IgD-negative memory B cell (primary cell): Measurements from ENCODE around the gene KRTCAP2. TPM values are rescaled to one million over a fixed set of nuclear protein-coding genes. Genes with fewer than 3 reads are reported as not detected.
A peak's percentile ranks its signal among the peaks of the same experiment; 100 is the strongest.

ENCODE experiments used
- H3K27ac Mint-ChIP-seq, 3 donors: one replicate each; pipeline ENCODE4 v1.8.0; 2020 to 2022; ENCODE audit warnings: mild to moderate bottlenecking in 3 of 3, mixed read lengths in 3 of 3, moderate library complexity in 1 of 3
- H3K27me3 Mint-ChIP-seq: one replicate; pipeline ENCODE4 v1.8.0; 2021; ENCODE audit warnings: mixed read lengths
- H3K36me3 Mint-ChIP-seq: one replicate; pipeline ENCODE4 v1.8.0; 2020; ENCODE audit warnings: mild to moderate bottlenecking, mixed read lengths
- H3K4me1 Mint-ChIP-seq, 3 donors: one replicate each; pipeline ENCODE4 v1.8.0; 2020 to 2022; ENCODE audit warnings: mixed read lengths in 3 of 3, mild to moderate bottlenecking in 1 of 3
- H3K4me3 Mint-ChIP-seq, 4 donors: one replicate each; pipeline ENCODE4 v1.8.0; 2020 to 2022; ENCODE audit warnings: mild to moderate bottlenecking in 4 of 4, mixed read lengths in 4 of 4, moderate library complexity in 3 of 4
- H3K9me3 Mint-ChIP-seq, 3 donors: one replicate each; pipeline ENCODE4 v1.8.0; 2020 to 2021; ENCODE audit warnings: mixed read lengths in 3 of 3, mild to moderate bottlenecking in 1 of 3
- polyA plus RNA-seq: library from polyadenylated mRNA; unstranded; fragments of 300-500 nt; fragmentation: Illumina TruSeq; gene quantifications from one replicate; pipeline ENCODE4 v1.2.3, GENCODE V29; 2021

Gene KRTCAP2
- polyA plus RNA-seq, 1 donor from 2014 or later, result 420 TPM

GRCh38 chr1:155130272-155131006 is 42.7 kb downstream of the KRTCAP2 start:
- no peaks in the 10 kb centered on the region for H3K36me3 Mint-ChIP-seq
- H3K4me3 Mint-ChIP-seq, result peak overlapping the region in 1 of 4 donors; percentile 86
- H3K9me3 Mint-ChIP-seq, result no peaks in the 10 kb centered on the region
- peaks cover 22 to 24% (median 22%) of the 10 kb centered on the region in 3 donors for H3K4me1 Mint-ChIP-seq
- peak overlapping the region in 1 of 3 donors; percentile 20 for H3K27ac Mint-ChIP-seq
- peaks cover 37% of the 10 kb centered on the region for H3K27me3 Mint-ChIP-seq

DNA sequence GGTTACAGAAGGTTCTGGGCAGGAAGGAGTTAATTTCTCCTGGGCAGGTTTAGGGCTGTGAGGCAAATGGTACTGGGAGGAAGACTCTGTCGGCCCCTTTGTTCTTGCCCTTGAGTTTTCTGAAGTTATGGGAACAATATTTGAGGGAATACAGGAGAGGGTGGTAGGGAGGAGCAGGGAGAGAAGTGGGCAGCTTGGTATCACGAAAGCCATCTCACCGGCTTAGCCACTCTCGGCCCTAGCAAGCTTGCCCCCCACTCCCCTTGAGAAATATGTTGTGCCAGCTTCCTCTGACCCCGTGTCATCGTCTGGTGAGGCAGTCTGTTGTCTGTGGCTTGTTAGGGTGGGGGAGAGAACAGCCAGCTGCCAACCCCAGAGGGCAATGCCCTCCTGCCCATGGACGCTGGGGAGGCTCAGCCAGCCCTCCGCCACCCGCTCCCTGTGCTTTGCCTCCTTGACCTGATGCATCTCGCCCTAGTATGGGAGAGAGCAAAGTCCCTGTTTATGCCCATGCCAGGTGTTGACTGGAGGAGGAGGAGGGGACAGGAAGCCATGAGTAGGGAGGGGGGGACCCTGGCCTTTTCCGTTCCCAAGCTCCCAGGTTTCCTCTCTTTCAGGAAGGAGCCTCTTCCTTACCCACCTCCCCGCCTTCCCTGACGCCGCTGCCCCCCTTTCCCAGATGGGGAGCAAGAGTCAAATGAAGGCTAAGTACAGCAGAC is 44.2 kb downstream of the KRTCAP2 start:
- H3K27ac Mint-ChIP-seq, result no peak overlapping the region
- peak overlapping the region; percentile 47 to 75 (median 61) for H3K4me3 Mint-ChIP-seq
- peaks cover 15 to 18% (median 16%) of the 10 kb centered on the region in 3 donors for H3K4me1 Mint-ChIP-seq
- peaks cover 37% of the 10 kb centered on the region for H3K27me3 Mint-ChIP-seq
- H3K9me3 Mint-ChIP-seq, result no peaks in the 10 kb centered on the region
- no peaks in the 10 kb centered on the region for H3K36me3 Mint-ChIP-seq

DNA sequence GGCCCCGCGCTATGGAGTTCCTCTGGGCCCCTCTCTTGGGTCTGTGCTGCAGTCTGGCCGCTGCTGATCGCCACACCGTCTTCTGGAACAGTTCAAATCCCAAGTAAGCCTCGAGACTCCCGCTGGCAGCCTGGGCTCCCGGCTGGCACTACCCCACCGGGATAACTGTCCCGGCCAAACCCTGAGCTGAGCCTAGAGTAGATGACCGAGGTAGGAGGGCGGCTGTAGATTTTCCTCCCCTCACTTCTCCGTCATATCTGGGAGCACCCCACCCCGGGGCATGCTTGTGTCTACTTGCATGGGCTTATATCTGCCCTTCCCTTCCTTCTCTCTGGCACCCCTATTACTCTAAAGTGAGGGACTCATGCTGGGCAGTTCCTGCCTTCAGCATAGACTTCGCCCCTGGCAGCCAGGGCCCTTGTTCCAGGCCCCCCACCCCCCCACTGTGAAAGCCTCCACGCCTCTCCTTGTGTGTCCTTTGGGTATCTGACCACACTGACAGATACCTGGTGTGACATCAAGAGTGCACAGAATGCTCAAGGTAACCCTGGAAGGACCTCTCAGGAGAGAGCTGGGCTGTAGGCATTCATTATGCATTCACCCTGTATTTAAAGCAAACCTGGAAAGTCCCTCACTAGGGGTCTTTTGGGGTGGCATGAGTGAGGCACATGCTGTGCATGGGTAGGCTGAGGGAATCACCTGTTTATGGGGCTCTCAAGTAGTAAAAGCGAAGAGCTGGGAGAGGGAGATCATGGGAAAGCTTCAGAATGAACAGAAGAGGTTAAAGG is 44.9 kb downstream of the KRTCAP2 start:
- H3K4me1 Mint-ChIP-seq, result peaks cover 15 to 18% (median 16%) of the 10 kb centered on the region in 3 donors
- H3K9me3 Mint-ChIP-seq, result no peaks in the 10 kb centered on the region
- peak overlapping the region; percentile 67 to 88 (median 77) for H3K4me3 Mint-ChIP-seq
- H3K36me3 Mint-ChIP-seq, result no peaks in the 10 kb centered on the region
- no peak overlapping the region for H3K27ac Mint-ChIP-seq
- H3K27me3 Mint-ChIP-seq, result peaks cover 37% of the 10 kb centered on the region

- Mint-ChIP-seq H3K36me3 (no peaks in the 10 kb centered on the region), H3K4me1 (peaks cover 15 to 18% (median 16%) of the 10 kb centered on the region in 3 donors), H3K4me3 (peak within 1 kb of the TSS; percentile 67 to 94 (median 86)), H3K27ac (peak within 1 kb of the TSS in 2 of 3 donors; percentile 3 to 23), H3K9me3 (no peaks in the 10 kb centered on the region), H3K27me3 (peaks cover 37% of the 10 kb centered on the region)
Measured at GRCh38 chr1:155127105-155127966, 45.8 kb downstream of the KRTCAP2 start, which contains the start of gene EFNA1. Gene EFNA1, plus strand, starts transcription at chr1:155127876. Its CDS starts 102 bp downstream, at chr1:155127978.

GRCh38 chr1:155126556-155127104 is 46.5 kb downstream of the KRTCAP2 start:
- Mint-ChIP-seq H3K27ac (peak overlapping the region in 1 of 3 donors; percentile 23), H3K4me1 (peaks cover 15 to 18% (median 16%) of the 10 kb centered on the region in 3 donors), H3K27me3 (peaks cover 37% of the 10 kb centered on the region), H3K4me3 (peak overlapping the region; percentile 33 to 94 (median 86)), H3K9me3 (no peaks in the 10 kb centered on the region), H3K36me3 (no peaks in the 10 kb centered on the region)

- Mint-ChIP-seq H3K4me1 (peaks cover 15 to 18% (median 16%) of the 10 kb centered on the region in 3 donors), H3K4me3 (peak overlapping the region in 2 of 4 donors; percentile 63 to 94), H3K9me3 (no peaks in the 10 kb centered on the region), H3K27ac (no peak overlapping the region), H3K36me3 (no peaks in the 10 kb centered on the region), H3K27me3 (peaks cover 37% of the 10 kb centered on the region)
Measured at GRCh38 chr1:155125946-155126555, 47.1 kb downstream of the KRTCAP2 start.

- peaks cover 12 to 18% (median 16%) of the 10 kb centered on the region in 3 donors for H3K4me1 Mint-ChIP-seq
- peaks cover 35% of the 10 kb centered on the region for H3K27me3 Mint-ChIP-seq
- peak overlapping the region in 1 of 4 donors; percentile 48 for H3K4me3 Mint-ChIP-seq
- H3K27ac Mint-ChIP-seq, result no peak overlapping the region
- no peaks in the 10 kb centered on the region for H3K36me3 Mint-ChIP-seq
- H3K9me3 Mint-ChIP-seq, result no peaks in the 10 kb centered on the region
Measured at GRCh38 chr1:155125511-155125945, 47.6 kb downstream of the KRTCAP2 start.

GRCh38 chr1:155124503-155125463 is 48.3 kb downstream of the KRTCAP2 start:
- Mint-ChIP-seq H3K9me3 (no peaks in the 10 kb centered on the region), H3K4me1 (peaks cover 11 to 18% (median 16%) of the 10 kb centered on the region in 3 donors), H3K27ac (no peak overlapping the region), H3K36me3 (no peaks in the 10 kb centered on the region), H3K27me3 (peaks cover 37% of the 10 kb centered on the region), H3K4me3 (no peak overlapping the region)

DNA sequence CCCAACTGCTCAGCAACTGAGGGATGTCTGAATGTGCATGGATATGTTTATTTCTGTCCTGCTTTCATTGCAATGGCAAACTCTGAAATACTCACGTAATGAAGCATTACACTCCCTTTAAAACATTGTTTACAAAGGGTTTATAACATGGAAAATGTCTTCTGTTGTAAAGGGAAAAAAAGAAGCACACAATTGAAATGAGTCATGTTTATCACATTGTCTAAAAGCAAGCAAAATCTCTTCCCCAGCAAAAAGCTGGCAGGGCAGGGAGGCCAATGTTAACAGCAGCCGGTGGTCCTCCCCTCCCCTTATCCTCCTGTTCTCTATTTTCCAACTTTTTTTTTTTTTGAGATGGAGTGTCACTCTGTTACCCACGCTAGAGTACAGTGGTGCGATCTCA is 49.3 kb downstream of the KRTCAP2 start:
- no peak overlapping the region for H3K4me3 Mint-ChIP-seq
- no peaks in the 10 kb centered on the region for H3K36me3 Mint-ChIP-seq
- H3K9me3 Mint-ChIP-seq, result no peaks in the 10 kb centered on the region
- H3K27me3 Mint-ChIP-seq, result peaks cover 29% of the 10 kb centered on the region
- H3K4me1 Mint-ChIP-seq, result peaks cover 11 to 15% (median 14%) of the 10 kb centered on the region in 3 donors
- no peak overlapping the region for H3K27ac Mint-ChIP-seq

DNA sequence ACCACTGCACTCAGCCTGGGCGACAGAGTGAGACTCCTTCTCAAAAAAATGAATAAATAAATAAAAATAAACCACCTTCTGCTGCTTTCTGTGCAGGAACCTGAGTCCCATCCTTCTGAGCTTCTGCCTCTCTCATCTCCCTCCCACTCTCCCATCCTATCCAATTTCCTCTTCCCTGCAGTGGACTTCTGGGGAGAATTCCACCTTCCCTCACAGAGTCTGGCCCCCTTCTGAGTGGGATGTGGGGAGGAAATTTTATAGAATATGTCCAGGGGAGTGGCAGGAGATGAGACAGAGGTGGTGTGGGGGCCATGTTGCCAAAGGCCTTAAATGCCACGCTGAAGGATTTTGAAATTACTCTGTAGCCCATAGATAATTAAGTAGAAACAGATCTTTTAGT is 50.8 kb downstream of the KRTCAP2 start:
- Mint-ChIP-seq H3K4me1 (peaks cover 5 to 7% (median 6%) of the 10 kb centered on the region in 3 donors), H3K9me3 (no peaks in the 10 kb centered on the region), H3K4me3 (no peak overlapping the region), H3K36me3 (no peaks in the 10 kb centered on the region), H3K27ac (no peak overlapping the region), H3K27me3 (peaks cover 22% of the 10 kb centered on the region)

- Mint-ChIP-seq H3K4me3 (no peak overlapping the region), H3K27me3 (peaks cover 12% of the 10 kb centered on the region), H3K9me3 (no peaks in the 10 kb centered on the region), H3K4me1 (no peaks in the 10 kb centered on the region), H3K36me3 (no peaks in the 10 kb centered on the region), H3K27ac (no peak overlapping the region)
Measured at GRCh38 chr1:155121249-155121648, 51.9 kb downstream of the KRTCAP2 start.

DNA sequence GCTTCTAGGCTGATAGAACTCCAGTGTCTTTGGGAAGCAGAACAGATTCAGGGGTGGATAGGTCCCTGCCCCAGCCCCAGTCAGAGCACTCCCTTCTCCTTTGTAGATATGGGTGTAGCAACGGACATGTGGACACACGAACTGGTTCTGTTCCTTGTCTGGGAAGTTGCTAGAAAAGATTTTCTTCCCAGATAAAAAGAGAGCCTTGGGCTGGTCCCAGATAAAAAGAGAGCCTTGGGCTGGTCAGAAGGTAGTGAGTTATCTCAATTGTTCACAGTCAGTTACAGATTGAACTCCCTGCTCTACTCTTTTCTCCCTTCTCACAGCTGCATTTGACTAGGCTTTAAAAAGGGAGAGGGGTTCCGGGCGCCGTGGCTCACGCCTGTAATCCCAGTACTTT is 52.9 kb downstream of the KRTCAP2 start:
- Mint-ChIP-seq H3K27me3 (peaks cover 11% of the 10 kb centered on the region), H3K4me1 (no peaks in the 10 kb centered on the region), H3K9me3 (no peaks in the 10 kb centered on the region), H3K36me3 (no peaks in the 10 kb centered on the region), H3K4me3 (no peak overlapping the region), H3K27ac (no peak overlapping the region)
